Measurements from ENCODE around the gene CCDC77.

DNA sequence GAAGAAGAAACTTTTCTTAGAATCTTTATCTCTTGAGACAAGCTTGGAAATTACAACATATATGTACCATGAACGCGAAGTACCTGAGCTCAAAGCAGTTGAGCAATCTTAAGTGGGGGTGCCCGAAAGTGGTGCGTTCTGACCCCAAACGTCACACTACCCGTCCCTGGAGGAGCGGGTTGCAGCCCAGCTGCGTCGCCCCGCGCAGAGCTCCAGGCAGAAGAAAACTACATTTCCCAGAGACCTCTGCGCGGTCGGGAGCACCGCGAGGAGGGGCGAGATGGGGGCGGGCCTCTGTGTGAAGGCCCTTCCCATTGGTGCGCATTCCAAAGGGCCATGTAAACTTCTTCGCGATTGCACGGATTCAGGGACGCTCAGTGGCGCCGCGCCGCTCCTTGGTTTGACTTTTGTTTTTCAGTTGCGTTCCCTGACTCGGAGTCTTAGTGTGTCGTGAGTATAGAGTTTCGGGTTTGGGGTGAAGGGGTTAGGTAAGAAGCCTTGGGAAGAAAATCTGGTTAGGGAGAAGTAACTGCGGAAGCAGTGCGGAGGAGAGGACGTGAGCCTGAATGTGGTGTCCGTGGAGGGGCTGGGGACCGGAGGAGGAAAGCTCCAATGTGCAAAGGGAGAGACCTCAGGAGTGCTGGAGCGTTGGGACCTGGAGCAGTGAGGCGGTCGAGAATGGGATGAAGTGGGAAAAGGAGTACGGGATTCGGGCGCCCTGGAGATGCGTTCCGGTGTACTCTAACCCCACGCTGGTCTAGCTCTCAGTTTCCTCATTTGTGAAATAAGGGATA lies at the start of gene CCDC77:
- no peak for TF ChIP-seq EZH2 (IDR thresholded peaks at IDR 0.05; ENCODE audit: borderline replicate concordance, low read length)
- TF ChIP-seq, protein P1, sequence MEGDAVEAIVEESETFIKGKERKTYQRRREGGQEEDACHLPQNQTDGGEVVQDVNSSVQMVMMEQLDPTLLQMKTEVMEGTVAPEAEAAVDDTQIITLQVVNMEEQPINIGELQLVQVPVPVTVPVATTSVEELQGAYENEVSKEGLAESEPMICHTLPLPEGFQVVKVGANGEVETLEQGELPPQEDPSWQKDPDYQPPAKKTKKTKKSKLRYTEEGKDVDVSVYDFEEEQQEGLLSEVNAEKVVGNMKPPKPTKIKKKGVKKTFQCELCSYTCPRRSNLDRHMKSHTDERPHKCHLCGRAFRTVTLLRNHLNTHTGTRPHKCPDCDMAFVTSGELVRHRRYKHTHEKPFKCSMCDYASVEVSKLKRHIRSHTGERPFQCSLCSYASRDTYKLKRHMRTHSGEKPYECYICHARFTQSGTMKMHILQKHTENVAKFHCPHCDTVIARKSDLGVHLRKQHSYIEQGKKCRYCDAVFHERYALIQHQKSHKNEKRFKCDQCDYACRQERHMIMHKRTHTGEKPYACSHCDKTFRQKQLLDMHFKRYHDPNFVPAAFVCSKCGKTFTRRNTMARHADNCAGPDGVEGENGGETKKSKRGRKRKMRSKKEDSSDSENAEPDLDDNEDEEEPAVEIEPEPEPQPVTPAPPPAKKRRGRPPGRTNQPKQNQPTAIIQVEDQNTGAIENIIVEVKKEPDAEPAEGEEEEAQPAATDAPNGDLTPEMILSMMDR (conservative IDR thresholded peaks at IDR 0.05 in 1 of 2, IDR thresholded peaks at IDR 0.05 in 1 of 2; ENCODE audit: extremely low read depth in 1 of 2, insufficient read depth in 1 of 2, low read depth in 1 of 2, low read length in 2 of 2) = peak in 1 of 2 donors; percentile 46

Data from mammary epithelial cell (primary cell).